Amniotic stem cell (primary cell): ENCODE data around the gene CRYBG1.

Experiments
- DNase-seq: peaks from one replicate; lab custom pipeline; 2025; lab: John Stamatoyannopoulos, UW

The CRYBG1 gene

GRCh38 chr6:106360410-106360988 is at the start of gene CRYBG1:
TSS of gene CRYBG1 (plus strand) at chr6:106360717. CDS start at chr6:106360909, 192 bp downstream.
- DNase-seq, result no peak

- DNase-seq, result no peak
These were observed 44.6 kb upstream of the CRYBG1 start for GRCh38 chr6:106315765-106316374.

GRCh38 chr6:106316375-106316766 is 44.1 kb upstream of the CRYBG1 start:
- no peak for DNase-seq

GRCh38 chr6:106318061-106318460 is 42.5 kb upstream of the CRYBG1 start:
- no peak for DNase-seq

GRCh38 chr6:106318851-106319250 is 41.7 kb upstream of the CRYBG1 start:
- no peak for DNase-seq

- no peak for DNase-seq
These were observed 38.6 kb upstream of the CRYBG1 start for GRCh38 chr6:106321940-106322339.

GRCh38 chr6:106324726-106325335 is 35.7 kb upstream of the CRYBG1 start:
- no peak for DNase-seq

GRCh38 chr6:106325336-106326178 is 35.0 kb upstream of the CRYBG1 start, which contains the start of gene ATG5:
TSS of gene ATG5 (minus strand) at chr6:106325760. CDS start at chr6:106316208, 9,552 bp downstream.
- peak; percentile 95 for DNase-seq

- peak; percentile 22 for DNase-seq
These were observed 25.7 kb upstream of the CRYBG1 start for GRCh38 chr6:106334646-106335448.

- peak; percentile 67 for DNase-seq
These were observed 21.0 kb upstream of the CRYBG1 start for GRCh38 chr6:106339334-106340029.

- no peak for DNase-seq
These were observed 13.3 kb upstream of the CRYBG1 start for GRCh38 chr6:106347219-106347618.

- DNase-seq, result no peak
These were observed 4.1 kb upstream of the CRYBG1 start for GRCh38 chr6:106356378-106356777.

GRCh38 chr6:106359959-106360409 is 533 bp upstream of the CRYBG1 start:
- no peak for DNase-seq

GRCh38 chr6:106360989-106361430 is 493 bp downstream of the CRYBG1 start:
- no peak for DNase-seq

- no peak for DNase-seq
These were observed 3.1 kb downstream of the CRYBG1 start for GRCh38 chr6:106363401-106364138.

- DNase-seq, result no peak
These were observed 9.2 kb downstream of the CRYBG1 start for GRCh38 chr6:106369739-106370138.

- DNase-seq, result no peak
These were observed 10.1 kb downstream of the CRYBG1 start for GRCh38 chr6:106370639-106371038.

GRCh38 chr6:106372838-106373501 is 12.5 kb downstream of the CRYBG1 start:
- no peak for DNase-seq

- DNase-seq, result no peak
These were observed 13.2 kb downstream of the CRYBG1 start for GRCh38 chr6:106373502-106374239.
